Measurements from ENCODE around the gene TDO2. TPM values are rescaled to one million over a fixed set of nuclear protein-coding genes. Genes with fewer than 3 reads are reported as not detected.

The TDO2 gene
- total and polyA plus RNA-seq, 2 of the 13 experiments (the other 11 are each of a cell fraction or from before 2014, with no cell fraction given) = not detected

GRCh38 chr4:155908187-155909139 is 5.0 kb downstream of the TDO2 start:
- TF ChIP-seq ZNF33B (CRISPR knock-in tag; IDR thresholded peaks at IDR 0.05) (no peak), ZMAT3 (CRISPR knock-in tag; conservative IDR thresholded peaks at IDR 0.05) (no peak), MAFF (IDR thresholded peaks at IDR 0.05; ENCODE audit: low read depth, low read length) (peak; percentile 75), HNRNPK (IDR thresholded peaks at IDR 0.05; ENCODE audit: low read depth, low read length, poor library complexity, severe bottlenecking) (peak; percentile 36), MAFK (conservative IDR thresholded peaks at IDR 0.05 in 1 of 2, IDR thresholded peaks at IDR 0.05 in 1 of 2; ENCODE audit: low read length in 2 of 2) (peak; percentile 78 to 84), ZBTB2 (CRISPR knock-in tag; IDR thresholded peaks at IDR 0.05; ENCODE audit: low read depth) (no peak), ZNF33A (CRISPR knock-in tag; IDR thresholded peaks at IDR 0.05; ENCODE audit: borderline replicate concordance) (no peak)
- FAIRE-seq = no peak
- in situ Hi-C loops (cut with HindIII; ENCODE audit: extremely low pct_ligation_motif_present, low pct_unique_long_range_greater_than_20kb) = no loop called here
- no peak for ATAC-seq
- Histone ChIP-seq H3K27me3 (ENCODE audit: control insufficient read depth in 1 of 2, insufficient read depth in 2 of 2, low read length in 2 of 2) (no peaks in the 10 kb centered on the region), H3K4me3 (replicated peaks in 1 of 3; ENCODE audit: insufficient read depth in 1 of 3, low read depth in 2 of 3, low read length in 3 of 3) (no peak overlapping the region), H3K4me1 (ENCODE audit: insufficient read depth, low read length) (no peaks in the 10 kb centered on the region), H4K20me1 (ENCODE audit: insufficient read depth, low read length) (no peaks in the 10 kb centered on the region), H3K4me2 (ENCODE audit: low read depth, low read length) (no peak overlapping the region), H3K27ac (ENCODE audit: extremely low read length, insufficient read depth, low read length) (no peak overlapping the region), H3K9me3 (ENCODE audit: low read length) (no peaks in the 10 kb centered on the region), H3K79me2 (ENCODE audit: insufficient read depth, low read length) (no peaks in the 10 kb centered on the region), H3K36me3 (replicated peaks in 1 of 2; ENCODE audit: control insufficient read depth in 1 of 2, insufficient read depth in 2 of 2, low read length in 2 of 2) (no peaks in the 10 kb centered on the region), H3K9ac (ENCODE audit: insufficient read depth, low read depth, low read length) (no peak overlapping the region), H2AFZ (ENCODE audit: low read length) (no peak overlapping the region)
- intact Hi-C loops (cut with micrococcal nuclease; ENCODE audit: unreplicated experiment) = no loop called here
- ChIA-PET CTCF (ENCODE audit: low intra/inter-chr PET ratio, low total read pairs) (no interaction called here), POLR2A (no interaction called here)
- WGBS (ENCODE audit: low lambda C conversion rate) = 37% methylated on average over 4 of the region's 4 CpGs
- no peak for DNase-seq (ENCODE audit: low spot score)
- BruUV-seq (replicated peaks) = no TSS peak

Measured in HepG2 (cell line).